A549 treated with RU486 at 1 μM for 4 hours (cell line): ENCODE measurements around the gene CNP. TPM values are rescaled to one million over a fixed set of nuclear protein-coding genes. Genes with fewer than 3 reads are reported as not detected.

ENCODE experiments used
- total RNA-seq: library from RNA; stranded (reverse); fragments of 200-300 nt; extraction: Qiagen RNA extraction; gene quantifications from 5 replicates; pipeline ENCODE4 v1.2.3, GENCODE V29; 2022; ENCODE audit warnings: low read depth

The CNP gene
- 54.4 to 72.8 TPM (median 69.7 TPM) in 5 replicates for total RNA-seq

GRCh38 chr17:41966463-41967140, at the start of gene CNP:
Gene CNP (plus strand): TSS chr17:41966795. CDS start chr17:41966885, 90 bp downstream.

GRCh38 chr17:41918314-41919164, 48.1 kb upstream of the CNP start, which contains the start of gene ACLY:
Gene ACLY (minus strand): TSS chr17:41918951. CDS start chr17:41913873, 5,078 bp downstream.

DNA sequence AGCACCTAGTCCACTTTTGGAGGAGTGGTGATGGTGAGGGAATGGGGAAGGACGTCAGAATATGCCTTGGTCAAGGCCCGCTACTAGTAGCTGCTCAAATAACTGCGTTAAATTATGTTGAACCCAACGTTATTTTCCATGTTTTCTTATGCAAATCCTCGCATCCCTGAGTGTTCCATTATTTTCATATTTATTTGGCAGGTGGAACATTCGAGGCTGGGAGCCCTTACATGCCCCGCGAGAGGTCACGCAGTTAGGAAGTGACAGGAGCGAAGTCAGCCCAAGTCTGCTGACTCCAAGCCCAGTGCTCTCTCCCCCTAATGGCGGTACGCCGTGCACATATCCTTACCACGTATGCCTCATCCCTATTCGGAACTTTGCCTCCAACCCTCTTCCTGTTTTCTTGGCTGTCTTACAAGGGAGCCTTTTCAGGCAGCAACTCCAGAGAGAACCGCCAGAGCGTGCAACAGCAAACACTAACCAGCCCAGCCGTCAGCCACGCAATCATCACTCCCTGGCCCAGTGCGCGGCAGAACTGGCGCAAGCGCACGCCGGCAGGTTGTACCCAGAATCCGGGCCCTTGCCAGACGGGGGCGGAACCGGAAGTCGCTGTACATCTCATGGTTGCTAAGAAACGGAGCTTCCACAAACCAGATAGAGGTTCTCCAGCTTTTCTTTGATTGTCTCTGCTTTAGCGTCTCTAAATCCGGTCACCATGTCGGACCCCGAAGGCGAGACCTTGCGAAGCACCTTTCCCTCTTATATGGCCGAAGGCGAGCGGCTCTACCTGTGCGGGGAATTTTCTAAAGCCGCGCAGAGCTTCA, 36.4 kb upstream of the CNP start, which contains the start of gene ODAD4:
ODAD4 (plus strand) TSS at position 609 of the 824 bp plus-strand sequence; CDS start at position 716, 107 bp downstream.

DNA sequence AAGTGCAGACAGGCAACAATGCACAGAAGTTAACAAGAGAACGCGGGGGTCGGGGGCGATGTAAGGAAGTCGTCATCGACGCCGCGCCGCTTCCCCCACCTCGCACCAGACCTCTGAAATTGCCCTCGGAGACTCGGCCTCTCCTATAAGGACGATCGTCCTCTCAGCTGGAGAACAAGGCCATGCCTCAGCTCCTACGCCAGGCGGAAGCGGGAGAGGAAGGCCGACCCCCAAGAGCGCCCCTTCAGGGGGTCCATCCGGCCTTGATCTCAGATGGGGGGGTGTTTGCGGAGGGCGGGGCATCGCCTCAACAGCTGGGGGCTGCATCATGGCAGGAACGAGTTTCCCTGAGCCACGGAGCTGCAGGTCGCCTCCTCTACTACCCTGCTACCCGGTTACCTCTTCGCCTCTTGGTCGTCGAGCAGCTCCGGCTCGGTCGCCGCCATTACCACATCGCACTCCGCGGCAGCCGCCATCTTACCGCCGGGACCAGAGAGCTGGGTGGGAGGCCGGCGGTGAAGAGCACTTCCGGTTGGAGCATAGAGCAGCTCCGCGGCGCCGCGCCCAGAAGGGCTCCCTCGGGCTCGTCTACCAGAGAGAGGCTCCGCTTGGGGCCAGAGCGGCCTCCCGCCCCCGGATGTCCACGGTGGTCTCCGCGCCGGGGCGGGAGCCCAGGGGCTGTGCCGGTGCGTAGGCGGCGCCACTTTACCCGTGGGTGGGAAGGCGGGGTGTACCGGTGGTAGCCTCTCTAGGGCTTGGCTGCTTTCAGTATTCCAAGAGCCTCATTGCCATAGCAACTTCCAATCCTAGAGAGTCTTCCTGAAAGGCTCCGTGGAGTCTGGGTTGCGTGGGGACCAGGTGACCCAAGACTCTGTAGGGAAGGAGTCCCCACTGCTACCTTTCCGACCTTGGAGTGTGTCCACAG, 50.6 kb downstream of the CNP start, which contains the start of gene DNAJC7:
DNAJC7 (minus strand) TSS at position 499 of the 925 bp plus-strand sequence; CDS start at position 476, 23 bp downstream.

GRCh38 chr17:42019509-42020404, 53.2 kb downstream of the CNP start, which contains the start of gene NKIRAS2:
Gene NKIRAS2 (plus strand): TSS chr17:42020090. CDS start chr17:42021578, 1,488 bp downstream.

Other genes starting within 250 kb of the CNP start
- 0.69 to 2.9 TPM (median 1.5 TPM) in 5 replicates for gene HAP1, start 232.2 kb upstream of the CNP start, total RNA-seq
- 81.9 to 128 TPM (median 113 TPM) in 5 replicates for gene JUP, start 180.1 kb upstream of the CNP start, total RNA-seq
- 30.4 to 39.9 TPM (median 34.4 TPM) in 5 replicates for gene P3H4, start 154.8 kb upstream of the CNP start, total RNA-seq
- 85.9 to 115 TPM (median 109 TPM) in 5 replicates for gene FKBP10, start 153.8 kb upstream of the CNP start, total RNA-seq
- 103 to 118 TPM (median 114 TPM) in 5 replicates for gene NT5C3B, start 130.6 kb upstream of the CNP start, total RNA-seq
- gene KLHL10, start 129.0 kb upstream of the CNP start, total RNA-seq: 0.08 to 0.09 TPM (median 0.08 TPM) in 3 of 5 replicates, not detected in the others
- 2.0 to 4.4 TPM (median 2.7 TPM) in 5 replicates for gene KLHL11, start 101.4 kb upstream of the CNP start, total RNA-seq
- gene ACLY, start 47.8 kb upstream of the CNP start, total RNA-seq: 244 to 299 TPM (median 293 TPM) in 5 replicates
- 1.2 to 1.7 TPM (median 1.6 TPM) in 5 replicates for gene ODAD4, start 36.2 kb upstream of the CNP start, total RNA-seq
- 119 to 139 TPM (median 130 TPM) in 5 replicates for gene DNAJC7, start 50.6 kb downstream of the CNP start, total RNA-seq
- 43.8 to 50.6 TPM (median 46.6 TPM) in 5 replicates for gene NKIRAS2, start 53.3 kb downstream of the CNP start, total RNA-seq
- gene C17orf113, start 83.8 kb downstream of the CNP start, total RNA-seq: 0.59 to 0.90 TPM (median 0.74 TPM) in 5 replicates
- 0.19 to 0.51 TPM (median 0.27 TPM) in 5 replicates for gene ZNF385C, start 131.7 kb downstream of the CNP start, total RNA-seq
- gene DHX58, start 145.9 kb downstream of the CNP start, total RNA-seq: 0.31 to 0.62 TPM (median 0.50 TPM) in 5 replicates
- gene KAT2A, start 154.6 kb downstream of the CNP start, total RNA-seq: 34.9 to 53.3 TPM (median 48.7 TPM) in 5 replicates
- gene HSPB9, start 156.0 kb downstream of the CNP start, total RNA-seq: not detected in 5 replicates
- 222 to 281 TPM (median 259 TPM) in 5 replicates for gene RAB5C, start 188.2 kb downstream of the CNP start, total RNA-seq
- gene KCNH4, start 214.3 kb downstream of the CNP start, total RNA-seq: 0.24 to 0.65 TPM (median 0.42 TPM) in 5 replicates
- gene HCRT, start 218.7 kb downstream of the CNP start, total RNA-seq: 0.34 TPM in 1 of 5 replicates, not detected in the others
- gene GHDC, start 227.7 kb downstream of the CNP start, total RNA-seq: 15.2 to 22.6 TPM (median 19.1 TPM) in 5 replicates